ENCODE results near the gene VWCE. TPM values are rescaled to one million over a fixed set of nuclear protein-coding genes. Genes with fewer than 3 reads are reported as not detected.

VWCE gene
- total RNA-seq, 1 donor from 2014 or later = 34.0 TPM

DNA sequence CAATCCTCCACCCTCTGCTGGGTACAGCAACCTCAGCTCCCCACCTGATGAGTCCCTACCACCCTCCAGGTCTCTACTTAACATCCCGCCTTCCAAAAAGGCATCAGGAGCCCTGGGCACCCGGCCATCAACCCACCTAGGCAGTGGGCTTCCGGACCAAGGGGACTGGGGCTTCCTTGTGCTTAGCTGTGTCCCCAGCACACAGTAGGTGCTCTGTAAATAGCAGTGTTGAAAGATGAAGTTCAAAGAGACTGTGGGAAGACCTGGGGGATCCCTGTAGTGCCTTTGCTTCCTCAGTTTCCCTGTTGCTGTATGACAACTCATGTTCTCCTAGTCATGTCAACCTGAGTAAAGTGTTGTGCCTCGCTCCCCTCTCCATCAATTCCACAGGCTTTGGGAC is 21.0 kb downstream of the VWCE start:
- H3K9me3 Mint-ChIP-seq (ENCODE audit: low read depth) = no peaks in the 10 kb centered on the region
- no peaks in the 10 kb centered on the region for H3K4me1 Mint-ChIP-seq (ENCODE audit: low read depth)
- TF ChIP-seq, protein P1, sequence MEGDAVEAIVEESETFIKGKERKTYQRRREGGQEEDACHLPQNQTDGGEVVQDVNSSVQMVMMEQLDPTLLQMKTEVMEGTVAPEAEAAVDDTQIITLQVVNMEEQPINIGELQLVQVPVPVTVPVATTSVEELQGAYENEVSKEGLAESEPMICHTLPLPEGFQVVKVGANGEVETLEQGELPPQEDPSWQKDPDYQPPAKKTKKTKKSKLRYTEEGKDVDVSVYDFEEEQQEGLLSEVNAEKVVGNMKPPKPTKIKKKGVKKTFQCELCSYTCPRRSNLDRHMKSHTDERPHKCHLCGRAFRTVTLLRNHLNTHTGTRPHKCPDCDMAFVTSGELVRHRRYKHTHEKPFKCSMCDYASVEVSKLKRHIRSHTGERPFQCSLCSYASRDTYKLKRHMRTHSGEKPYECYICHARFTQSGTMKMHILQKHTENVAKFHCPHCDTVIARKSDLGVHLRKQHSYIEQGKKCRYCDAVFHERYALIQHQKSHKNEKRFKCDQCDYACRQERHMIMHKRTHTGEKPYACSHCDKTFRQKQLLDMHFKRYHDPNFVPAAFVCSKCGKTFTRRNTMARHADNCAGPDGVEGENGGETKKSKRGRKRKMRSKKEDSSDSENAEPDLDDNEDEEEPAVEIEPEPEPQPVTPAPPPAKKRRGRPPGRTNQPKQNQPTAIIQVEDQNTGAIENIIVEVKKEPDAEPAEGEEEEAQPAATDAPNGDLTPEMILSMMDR (IDR thresholded peaks at IDR 0.05; ENCODE audit: unreplicated experiment) = no peak
- no peak overlapping the region for H3K4me3 Mint-ChIP-seq (ENCODE audit: low read depth)
- DNase-seq (ENCODE audit: low spot score, unreplicated experiment) = no peak
- no peak overlapping the region for H3K27ac Mint-ChIP-seq
- H3K36me3 Mint-ChIP-seq (ENCODE audit: insufficient read depth) = peaks cover 6% of the 10 kb centered on the region
- no peaks in the 10 kb centered on the region for H3K27me3 Mint-ChIP-seq

GRCh38 chr11:61273178-61274078 is 21.7 kb downstream of the VWCE start:
- no peaks in the 10 kb centered on the region for H3K4me1 Mint-ChIP-seq (ENCODE audit: low read depth)
- H3K27ac Mint-ChIP-seq = no peak overlapping the region
- H3K4me3 Mint-ChIP-seq (ENCODE audit: low read depth) = no peak overlapping the region
- H3K36me3 Mint-ChIP-seq (ENCODE audit: insufficient read depth) = peaks cover 7% of the 10 kb centered on the region
- H3K27me3 Mint-ChIP-seq = no peaks in the 10 kb centered on the region
- no peaks in the 10 kb centered on the region for H3K9me3 Mint-ChIP-seq (ENCODE audit: low read depth)
- no peak for DNase-seq (ENCODE audit: low spot score, unreplicated experiment)
- TF ChIP-seq, protein P1 (IDR thresholded peaks at IDR 0.05; ENCODE audit: unreplicated experiment) = no peak

DNA sequence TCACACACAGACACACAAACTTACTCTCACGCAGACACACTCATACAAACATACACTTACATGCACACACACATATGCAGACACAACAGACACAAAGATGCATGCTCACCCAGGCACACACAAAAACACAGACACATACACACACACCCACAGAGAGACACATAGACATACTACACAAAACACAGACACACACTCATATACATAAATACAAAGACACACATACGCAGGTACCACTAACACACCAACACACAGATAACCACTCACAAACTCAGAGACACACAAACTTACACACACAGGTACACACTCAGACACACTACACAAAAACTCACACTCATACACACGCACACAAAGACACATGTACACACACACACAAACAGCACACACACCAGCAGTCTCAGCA is 22.4 kb downstream of the VWCE start:
- TF ChIP-seq, protein P1 (IDR thresholded peaks at IDR 0.05; ENCODE audit: unreplicated experiment) = no peak
- Mint-ChIP-seq H3K27ac (no peak overlapping the region), H3K4me1 (ENCODE audit: low read depth) (no peaks in the 10 kb centered on the region), H3K27me3 (no peaks in the 10 kb centered on the region), H3K36me3 (ENCODE audit: insufficient read depth) (peaks cover 5% of the 10 kb centered on the region), H3K4me3 (ENCODE audit: low read depth) (no peak overlapping the region), H3K9me3 (ENCODE audit: low read depth) (no peaks in the 10 kb centered on the region)
- DNase-seq (ENCODE audit: low spot score, unreplicated experiment) = no peak

GRCh38 chr11:61270354-61271076 is 24.6 kb downstream of the VWCE start:
- TF ChIP-seq, protein P1 (IDR thresholded peaks at IDR 0.05; ENCODE audit: unreplicated experiment) = no peak

DNA sequence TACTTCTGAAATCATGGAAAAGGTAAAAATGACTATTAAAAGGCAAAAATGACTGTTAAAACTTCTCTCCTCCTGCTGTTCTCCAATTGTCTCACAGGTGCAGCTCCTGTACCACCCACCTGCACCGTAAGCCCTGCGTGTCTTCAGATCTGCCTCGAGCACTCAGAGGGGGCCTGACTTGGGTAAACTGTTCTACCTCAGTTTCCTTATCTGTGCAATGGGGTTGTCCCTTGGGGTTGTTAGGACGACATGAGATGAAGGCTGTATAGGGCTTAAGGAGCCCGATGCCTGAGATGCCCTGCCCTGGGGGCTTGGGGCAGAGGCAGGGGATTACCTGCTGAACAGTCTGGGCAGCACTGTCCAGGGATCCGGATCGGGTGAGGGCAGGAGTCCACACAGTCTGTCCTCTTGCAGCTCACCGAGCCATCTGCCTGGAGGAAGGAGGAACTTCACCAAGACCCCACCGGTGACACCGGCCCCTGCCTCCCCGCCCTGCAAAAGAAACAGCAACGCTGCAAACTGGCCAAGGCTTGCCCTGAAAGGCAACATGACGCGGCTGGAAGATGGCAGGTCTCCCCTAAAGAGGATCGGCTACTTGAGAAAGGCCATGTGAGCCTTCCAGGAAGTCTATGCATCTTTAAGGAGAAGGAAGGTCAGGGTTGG is 26.4 kb downstream of the VWCE start:
- peaks cover 3% of the 10 kb centered on the region for H3K4me1 Mint-ChIP-seq (ENCODE audit: low read depth)
- no peak for DNase-seq (ENCODE audit: low spot score, unreplicated experiment)
- H3K27ac Mint-ChIP-seq = no peak overlapping the region
- H3K36me3 Mint-ChIP-seq (ENCODE audit: insufficient read depth) = peaks cover 8% of the 10 kb centered on the region
- no peaks in the 10 kb centered on the region for H3K9me3 Mint-ChIP-seq (ENCODE audit: low read depth)
- H3K4me3 Mint-ChIP-seq (ENCODE audit: low read depth) = no peak overlapping the region
- TF ChIP-seq, protein P1 (IDR thresholded peaks at IDR 0.05; ENCODE audit: unreplicated experiment) = no peak
- H3K27me3 Mint-ChIP-seq = no peaks in the 10 kb centered on the region

More at GRCh38 chr11:61270354-61271076, 24.6 kb downstream of the VWCE start:
- Mint-ChIP-seq H3K27ac (no peak overlapping the region), H3K36me3 (ENCODE audit: insufficient read depth) (peaks cover 6% of the 10 kb centered on the region), H3K4me1 (ENCODE audit: low read depth) (peaks cover 3% of the 10 kb centered on the region), H3K4me3 (ENCODE audit: low read depth) (no peak overlapping the region), H3K27me3 (no peaks in the 10 kb centered on the region), H3K9me3 (ENCODE audit: low read depth) (no peaks in the 10 kb centered on the region)
- no peak for DNase-seq (ENCODE audit: low spot score, unreplicated experiment)

Measured in progenitor cell of endocrine pancreas (in vitro differentiated cells).